Spleen (tissue), 7 donors: ENCODE results near the gene NFYA.

ENCODE experiments used
- CTCF ChIP-seq, 11 experiments: fragments of 200-600 bp in 7 of 11; fragments of 450-650 bp in 4 of 11; sonication (generic) in 4 of 11; IDR thresholded peaks in 8 of 11; conservative IDR thresholded peaks in 3 of 11; 1 replicate in 7 of 11; 2 replicates in 4 of 11; pipeline versions ENCODE4 v1.4.0 to v1.8.0; 2016 to 2021; ENCODE audit warnings: antibody characterized with exemption in 11 of 11, inconsistent platforms in 4 of 11, mild to moderate bottlenecking in 1 of 11
- POLR2A ChIP-seq, 3 donors: fragments of 450-650 bp; IDR thresholded peaks; one replicate each; pipeline ENCODE4 v1.5.1; 2017; ENCODE audit warnings: antibody characterized with exemption in 3 of 3, mild to moderate bottlenecking in 1 of 3
- POLR2AphosphoS5 ChIP-seq, 3 donors: sonication (generic); formaldehyde crosslinking; IDR thresholded peaks; one replicate each; pipeline ENCODE4 v1.5.1; 2017; ENCODE audit warnings: antibody characterized with exemption in 3 of 3
- donor health status: DM: no; HTN: no; CAD: no; lungs with moderate emphysema.
- donor health status: DM: no; HTN: no; CAD: no.
- donor health status: DM: no; HTN: no; CAD: no.

- TF ChIP-seq CTCF (IDR thresholded peaks at IDR 0.05 in 8 of 11, conservative IDR thresholded peaks at IDR 0.05 in 3 of 11) (no peak), POLR2A (IDR thresholded peaks at IDR 0.05) (no peak), POLR2AphosphoS5 (IDR thresholded peaks at IDR 0.05) (no peak)
Measured at GRCh38 chr6:41065550-41066026, 7.2 kb upstream of the NFYA start.
